Muscle of back (tissue), 11 donors: ENCODE data around the gene SUPT20HL2. TPM values are rescaled to one million over a fixed set of nuclear protein-coding genes. Genes with fewer than 3 reads are reported as not detected.
"Not testable (repeated sequence)": the region's sequence is repeated elsewhere in the genome, so short reads cannot be mapped to it uniquely, and the experiment has no call there.

ENCODE experiments used
- DNase-seq, 3 donors: peaks; one replicate each; pipeline versions ENCODE4 v3.0.0 to v3.0.0-alpha.2; 2013
- polyA plus RNA-seq, 10 donors: library from polyadenylated mRNA; unstranded; fragments of 120-200 nt; gene quantifications; one replicate each; pipeline ENCODE4 v1.2.1, GENCODE V29; 2013; ENCODE audit not compliant: insufficient read length in 10 of 10

SUPT20HL2 gene
- polyA plus RNA-seq, 10 donors: 0.07 to 0.26 (median 0.13) TPM; not detected in 1

DNA sequence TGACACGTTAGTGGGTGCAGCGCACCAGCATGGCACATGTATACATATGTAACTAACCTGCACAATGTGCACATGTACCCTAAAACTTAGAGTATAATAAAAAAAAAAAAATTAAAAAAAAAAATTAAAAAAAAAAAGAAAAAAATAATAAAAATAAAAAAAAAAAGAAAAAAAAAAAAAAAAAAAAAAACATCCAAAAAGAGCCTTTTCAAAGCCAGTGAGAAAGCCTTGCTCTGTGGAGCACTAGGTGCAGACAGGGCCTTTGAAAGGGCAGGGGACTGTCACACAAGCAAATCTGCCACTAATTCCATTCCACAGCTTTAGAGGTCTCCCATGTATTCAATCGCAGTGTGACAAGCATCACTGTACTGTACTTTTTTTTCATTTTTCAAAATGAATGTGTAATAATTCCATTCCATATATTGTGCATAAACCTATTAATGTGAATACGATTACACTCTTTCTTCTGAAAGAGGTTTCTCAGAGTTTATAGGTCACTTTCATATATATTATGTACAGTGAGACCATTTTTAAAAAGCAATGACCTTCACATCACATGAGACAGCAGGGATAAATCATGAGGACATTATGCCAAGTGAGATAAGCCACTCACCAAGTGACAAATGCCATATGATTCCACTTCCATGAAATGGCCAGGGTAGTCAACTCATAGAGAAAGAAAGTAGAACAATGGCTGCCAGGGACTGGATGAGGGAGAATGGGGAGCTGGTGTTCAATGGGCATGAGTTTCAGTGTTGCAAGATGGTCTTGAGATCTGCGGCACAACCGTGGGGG is 4.1 kb downstream of the SUPT20HL2 start:
- DNase-seq: not testable (repeated sequence)

DNA sequence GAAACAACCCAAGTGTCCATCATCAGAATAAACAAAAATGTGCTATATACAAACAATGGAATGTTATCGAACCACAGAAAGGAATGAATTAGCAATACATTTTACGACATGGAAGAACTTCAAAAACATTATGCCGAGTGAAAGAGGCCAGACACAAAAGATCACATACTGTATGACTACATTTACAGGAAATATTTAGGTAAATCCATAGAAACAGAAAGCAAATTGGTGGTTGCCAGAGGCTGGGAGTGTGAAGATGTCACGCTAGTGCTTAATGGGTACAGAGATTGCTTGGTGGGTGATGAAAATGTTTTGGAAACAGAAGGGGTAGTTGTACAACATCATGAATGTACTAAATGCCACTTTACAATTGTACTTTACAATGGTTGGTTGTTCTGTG is 5.1 kb downstream of the SUPT20HL2 start:
- not testable (repeated sequence) for DNase-seq

DNA sequence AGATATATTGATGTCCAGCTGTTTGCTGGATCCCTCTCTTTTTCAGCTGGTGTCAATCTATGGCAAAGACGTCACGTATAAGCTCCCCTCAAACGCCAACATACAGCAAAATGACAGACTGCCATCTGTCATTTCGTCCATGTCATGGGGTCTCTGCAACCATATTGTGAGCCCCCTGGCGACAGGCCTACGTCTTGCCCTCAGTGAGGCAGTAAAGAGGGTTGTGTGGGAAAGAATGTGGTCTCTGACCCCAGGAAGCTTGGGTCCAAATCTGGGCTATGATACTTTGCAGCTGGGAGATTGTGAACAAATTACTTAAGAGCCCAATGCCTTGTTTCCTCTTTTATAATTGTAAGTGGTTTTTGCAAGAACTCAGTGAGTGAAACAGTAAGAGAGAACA is 7.4 kb downstream of the SUPT20HL2 start:
- no peak for DNase-seq

DNA sequence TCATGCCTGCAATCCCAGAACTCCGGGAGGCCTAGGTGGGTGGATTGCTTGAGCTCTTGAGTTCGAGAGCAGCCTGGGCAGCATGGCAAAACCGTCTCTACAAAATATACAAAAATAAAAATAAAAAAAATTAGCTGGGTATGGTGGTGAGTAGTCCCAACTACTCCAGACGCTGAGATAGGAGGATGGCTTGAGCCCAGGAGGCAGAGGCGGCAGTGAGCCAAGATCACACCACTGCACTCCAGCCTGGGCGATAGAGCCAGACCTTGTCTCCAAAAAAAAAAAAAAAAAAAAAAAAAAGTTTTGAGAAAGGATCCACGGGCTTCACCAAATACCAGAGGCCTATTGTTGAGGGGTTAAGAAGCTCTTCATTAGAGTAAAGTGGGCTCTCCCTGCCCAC is 8.0 kb downstream of the SUPT20HL2 start:
- DNase-seq: no peak

DNA sequence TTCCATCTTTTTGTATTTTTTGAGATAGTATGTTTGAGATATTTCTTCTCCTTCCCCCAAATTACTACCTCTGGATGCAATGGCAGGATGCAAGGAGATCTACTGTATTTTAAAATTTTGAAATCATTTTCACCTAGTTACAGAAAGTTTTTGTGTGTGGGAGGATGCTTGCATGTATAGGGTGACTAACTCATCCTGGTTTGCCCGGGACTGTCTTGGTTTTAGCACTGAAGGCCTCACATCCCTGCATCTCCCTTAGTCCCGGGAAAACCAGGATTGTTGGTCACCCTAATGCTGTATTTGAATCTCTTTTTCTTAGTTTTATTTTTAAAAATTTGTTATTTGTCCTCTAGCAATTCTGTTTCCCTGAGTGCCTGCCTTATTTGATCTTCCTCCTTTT is 12.1 kb downstream of the SUPT20HL2 start:
- no peak for DNase-seq

DNA sequence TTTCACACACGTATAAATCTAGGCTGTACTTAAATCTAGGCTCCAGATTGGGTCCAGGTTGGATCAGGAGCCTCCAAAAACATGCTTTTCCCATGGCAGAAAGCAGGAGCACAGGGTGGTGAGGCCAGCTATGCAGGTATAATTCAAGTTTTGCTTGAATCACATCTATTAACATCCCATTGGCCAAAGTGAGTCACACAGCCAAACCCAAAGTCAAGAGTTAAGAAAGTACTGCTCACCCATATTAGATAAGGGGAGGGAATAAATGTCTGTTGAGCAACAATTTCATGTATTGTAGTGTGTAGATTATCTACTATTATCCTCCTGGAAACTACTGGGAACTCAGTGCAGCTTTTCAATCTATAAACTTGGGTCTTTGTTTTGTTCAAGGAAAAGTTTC is 12.8 kb downstream of the SUPT20HL2 start:
- no peak for DNase-seq

DNA sequence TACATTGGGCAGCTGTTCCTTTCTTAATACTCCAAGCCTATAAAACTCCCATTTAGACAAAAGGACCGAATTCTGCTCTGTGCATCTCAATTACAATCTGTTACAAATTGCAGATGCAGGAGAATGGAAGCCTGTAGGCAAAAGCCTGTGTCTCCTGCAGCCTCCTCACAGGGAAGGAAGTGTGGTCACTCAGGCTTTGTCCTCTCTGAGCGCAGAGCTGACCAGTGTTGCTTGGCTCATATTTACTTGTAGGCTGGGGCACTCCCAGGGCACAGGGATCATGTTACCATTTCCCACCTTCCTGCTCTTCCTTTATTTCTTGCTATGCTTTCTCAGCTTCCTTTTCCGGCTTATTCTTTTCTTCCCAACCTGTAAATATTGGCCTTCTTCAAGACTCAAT is 15.7 kb downstream of the SUPT20HL2 start:
- no peak for DNase-seq

DNA sequence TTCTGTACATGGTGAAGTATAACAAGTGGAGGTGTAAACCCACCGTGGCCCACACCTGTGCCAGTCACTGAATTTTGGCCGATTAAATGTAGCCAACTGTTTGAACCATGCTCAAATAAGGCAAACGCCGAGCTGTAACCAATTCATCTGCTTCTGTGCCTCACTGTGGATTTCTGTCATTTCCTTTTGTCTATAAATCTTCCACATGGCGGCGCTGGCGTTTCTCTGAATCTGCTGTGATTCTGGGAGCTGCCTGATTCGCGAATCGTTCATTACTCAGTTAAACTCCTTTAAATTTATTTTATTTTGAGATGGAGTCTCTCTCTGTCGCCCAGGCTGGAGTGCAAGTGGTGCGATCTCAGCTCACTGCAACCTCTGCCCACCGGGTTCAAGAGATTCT is 19.2 kb downstream of the SUPT20HL2 start:
- no peak for DNase-seq

DNA sequence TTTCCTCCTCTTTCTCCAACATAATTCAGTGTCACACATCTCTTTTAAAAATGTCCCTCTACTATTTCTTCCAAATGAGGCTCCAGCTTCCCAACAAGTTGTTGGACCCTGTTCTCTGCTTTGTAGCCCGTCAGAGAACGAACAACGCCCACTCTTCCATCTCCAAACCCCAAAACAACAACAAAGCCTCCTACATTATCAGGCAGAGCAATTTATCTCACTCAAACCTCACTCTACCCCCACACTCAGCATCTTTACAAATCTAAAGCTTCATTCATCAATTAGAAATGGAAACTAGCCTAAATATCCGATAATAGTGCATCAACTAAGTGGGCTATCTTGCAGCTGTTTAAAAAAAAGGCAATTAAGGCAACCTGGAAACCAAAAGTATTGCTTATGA is 20.5 kb downstream of the SUPT20HL2 start:
- DNase-seq: no peak

DNA sequence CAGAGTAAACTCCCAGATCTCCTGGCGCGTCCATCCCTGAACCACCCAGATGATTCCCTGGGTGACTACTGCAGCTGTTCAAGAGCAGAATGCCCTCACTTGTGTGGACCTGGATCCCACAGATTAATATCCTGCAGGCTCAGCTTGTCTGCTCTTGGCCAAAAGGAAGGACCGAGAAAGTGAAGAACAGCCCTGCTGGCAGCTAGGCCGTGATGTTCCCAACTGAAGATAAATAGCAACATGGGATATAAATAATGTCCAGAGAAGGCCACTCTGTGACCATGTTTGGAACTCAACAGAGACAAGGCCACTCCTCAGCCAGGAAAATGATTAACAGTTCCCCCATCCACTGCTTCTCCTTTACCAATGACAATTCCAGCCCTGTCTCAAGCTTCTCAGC is 21.5 kb downstream of the SUPT20HL2 start:
- DNase-seq: peak in 1 of 3 donors; percentile 48

DNA sequence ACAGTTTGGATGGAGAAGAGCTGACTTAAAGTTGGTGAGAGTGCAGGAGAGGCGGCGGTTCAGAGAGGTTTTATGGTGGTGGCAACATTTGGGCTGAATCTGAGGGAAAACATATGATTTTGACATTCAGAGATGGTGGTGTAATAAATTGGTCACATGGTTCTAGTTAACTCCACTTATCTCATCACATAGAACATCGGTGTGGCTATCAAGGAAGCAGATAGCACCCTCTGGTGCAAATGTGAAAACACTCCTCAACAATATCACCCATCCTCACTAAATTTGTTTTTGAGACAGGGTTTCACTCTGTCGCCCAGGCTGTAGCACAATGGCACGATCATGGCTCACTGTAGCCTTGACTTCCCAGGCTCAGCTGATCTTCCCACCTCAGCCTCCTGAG is 28.8 kb downstream of the SUPT20HL2 start:
- DNase-seq: no peak

DNA sequence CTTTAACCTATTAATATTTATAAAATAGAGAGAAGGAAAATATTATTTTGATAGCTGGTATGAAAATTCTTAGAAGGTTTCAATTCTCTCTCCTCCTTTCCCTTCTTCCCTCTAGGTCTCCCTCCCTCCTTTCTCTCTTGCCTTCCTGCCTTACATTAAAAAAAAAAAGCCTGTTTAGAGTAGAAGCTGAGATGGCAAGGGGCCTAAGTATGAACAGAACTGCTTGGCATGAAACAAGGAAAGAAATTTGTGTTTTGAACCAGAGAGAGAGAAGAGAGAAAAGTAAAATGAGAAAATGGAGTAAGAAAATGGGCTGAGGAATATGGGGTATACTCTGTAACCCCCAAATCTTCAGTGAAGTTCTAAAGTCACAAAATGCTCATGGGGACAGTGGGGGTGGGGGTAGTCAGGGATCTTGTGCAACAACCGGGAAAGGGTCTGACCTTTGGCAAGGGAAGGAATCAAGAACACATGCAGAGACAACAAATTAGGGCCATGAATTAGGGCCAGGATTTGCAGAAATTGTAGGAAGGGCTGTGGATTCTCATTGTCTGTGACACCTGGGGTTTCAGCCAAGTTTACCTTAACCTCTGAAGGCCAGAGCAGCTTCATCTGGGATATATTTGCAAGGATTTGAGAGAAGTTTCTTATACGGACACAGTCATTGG is 30.6 kb downstream of the SUPT20HL2 start:
- peak in 1 of 3 donors; percentile 42 for DNase-seq

DNA sequence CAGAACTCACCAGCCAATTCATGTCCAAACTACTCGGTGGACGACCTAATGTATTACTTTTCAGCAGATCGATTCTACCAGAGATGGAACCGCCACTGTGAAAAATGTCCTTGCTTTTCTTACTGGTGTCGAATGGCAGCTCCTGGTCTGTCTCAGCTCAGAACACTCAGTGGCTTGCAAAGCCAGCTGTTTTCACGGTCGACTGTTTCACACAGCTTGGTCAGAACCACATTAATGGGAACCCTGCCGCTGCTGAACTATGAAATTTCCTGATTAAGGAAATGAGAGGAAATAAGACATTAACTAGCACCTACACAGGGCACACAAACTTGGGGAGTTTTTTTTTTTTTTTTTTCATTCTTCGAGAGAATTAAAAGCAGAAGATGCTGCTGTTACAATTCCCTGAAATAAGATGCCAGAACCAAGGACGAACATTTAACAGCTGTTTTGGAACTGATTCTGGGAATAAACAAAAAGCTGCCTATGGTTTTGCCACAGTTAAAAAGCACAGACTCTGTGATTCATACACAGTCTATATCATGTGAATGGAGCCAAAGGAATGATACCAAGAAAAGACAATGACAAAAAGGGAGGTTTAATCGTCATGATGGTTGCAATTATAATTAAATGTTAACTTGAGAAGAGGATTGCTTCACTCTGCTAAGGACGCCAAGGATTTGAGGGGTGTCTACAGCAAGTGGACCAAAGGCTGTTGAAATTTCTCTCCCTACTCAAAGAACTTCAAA is 31.3 kb downstream of the SUPT20HL2 start:
- DNase-seq: peak in 2 of 3 donors; percentile 22 to 49

DNA sequence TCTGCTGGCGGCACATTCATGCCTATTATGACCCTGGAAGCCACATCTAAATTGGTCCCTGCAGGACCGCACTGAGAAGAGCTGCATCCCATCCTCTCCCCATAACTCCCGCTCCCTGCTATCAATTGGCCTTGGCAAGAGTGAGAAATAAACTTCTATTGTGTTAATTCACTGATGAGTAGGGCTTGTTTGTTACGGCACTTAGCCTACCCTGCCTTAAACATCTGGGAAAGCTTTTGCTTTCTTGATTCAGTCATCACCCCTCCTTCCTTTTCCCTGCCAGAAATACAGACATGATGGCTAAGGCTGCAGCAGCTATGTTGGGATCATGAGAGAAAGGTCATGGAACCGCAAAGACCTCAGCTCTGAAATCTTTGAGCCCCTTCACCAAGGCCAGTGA is 36.5 kb downstream of the SUPT20HL2 start:
- no peak for DNase-seq

DNA sequence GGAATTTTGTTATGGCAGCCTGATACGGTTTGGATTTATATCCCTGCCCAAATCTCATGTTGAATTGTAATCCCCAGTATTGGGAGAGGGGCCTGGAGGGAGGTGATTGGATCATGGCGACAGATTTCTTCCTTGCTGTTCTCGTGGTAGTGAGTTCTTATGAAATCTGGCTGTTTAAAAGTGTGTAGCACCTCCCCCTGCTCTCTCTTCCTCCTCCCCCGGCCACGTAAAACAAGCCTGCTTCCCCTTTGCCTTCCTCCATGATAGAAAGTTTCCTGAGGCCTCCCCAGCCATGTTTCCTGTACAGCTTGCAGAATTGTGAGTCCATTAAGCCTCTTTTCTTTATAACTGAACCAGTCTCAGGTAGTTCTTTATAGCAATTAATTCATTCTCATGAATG is 37.9 kb downstream of the SUPT20HL2 start:
- no peak for DNase-seq

DNA sequence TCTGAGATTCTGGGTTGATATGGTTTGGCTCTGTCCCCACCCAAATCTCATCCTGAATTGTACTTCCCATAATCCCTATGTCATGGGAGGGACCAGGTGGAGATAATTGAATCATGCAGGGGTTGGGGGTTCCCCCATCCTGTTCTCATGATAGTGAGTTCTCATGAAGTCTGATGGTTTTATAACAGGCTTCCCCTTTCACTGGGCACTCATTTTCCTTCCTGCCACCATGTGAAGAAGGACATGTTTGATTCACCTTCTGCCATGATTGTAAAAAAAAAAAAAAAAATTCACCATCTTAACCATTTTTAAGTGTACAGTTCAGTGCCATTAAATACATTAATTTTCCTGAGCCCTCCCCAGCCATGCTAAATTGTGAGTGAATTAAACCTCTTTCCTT is 42.6 kb downstream of the SUPT20HL2 start:
- DNase-seq: no peak

DNA sequence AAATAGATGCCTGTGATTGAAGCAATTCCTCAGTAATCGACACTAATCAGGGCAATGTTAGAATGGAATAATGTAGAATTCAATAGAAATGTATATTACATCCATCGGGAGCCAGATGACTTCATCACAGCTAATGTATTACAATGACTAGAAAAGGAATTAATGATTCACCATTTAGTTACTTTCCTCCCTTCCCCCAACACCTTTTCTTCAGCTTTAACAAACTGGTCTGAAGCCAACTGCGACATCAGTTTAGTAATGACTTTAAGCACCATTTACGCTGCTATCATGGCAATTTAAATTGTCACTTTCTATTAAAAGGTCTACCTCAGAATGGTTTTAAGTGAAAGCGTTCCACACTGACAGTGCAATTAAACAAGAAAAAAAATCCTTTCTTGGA is 45.1 kb downstream of the SUPT20HL2 start:
- DNase-seq: no peak

DNA sequence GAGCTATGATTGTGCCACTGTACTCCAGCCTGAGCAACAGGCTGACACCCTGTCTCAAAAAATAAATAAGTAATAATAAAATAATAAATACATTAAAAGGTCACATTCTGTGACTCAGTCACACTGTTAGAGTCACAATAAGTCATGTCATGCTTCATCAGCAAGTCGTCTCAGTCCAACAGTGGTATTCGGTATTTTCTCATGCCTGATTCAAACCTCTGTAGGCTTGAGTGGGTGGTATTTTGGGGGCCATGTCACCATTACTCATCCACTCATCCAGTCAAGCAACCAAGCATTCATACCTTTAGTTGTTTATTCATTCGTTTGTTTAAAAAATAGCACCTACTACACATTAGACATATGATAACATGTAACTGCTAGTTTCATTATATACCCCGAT is 46.9 kb downstream of the SUPT20HL2 start:
- DNase-seq: no peak

DNA sequence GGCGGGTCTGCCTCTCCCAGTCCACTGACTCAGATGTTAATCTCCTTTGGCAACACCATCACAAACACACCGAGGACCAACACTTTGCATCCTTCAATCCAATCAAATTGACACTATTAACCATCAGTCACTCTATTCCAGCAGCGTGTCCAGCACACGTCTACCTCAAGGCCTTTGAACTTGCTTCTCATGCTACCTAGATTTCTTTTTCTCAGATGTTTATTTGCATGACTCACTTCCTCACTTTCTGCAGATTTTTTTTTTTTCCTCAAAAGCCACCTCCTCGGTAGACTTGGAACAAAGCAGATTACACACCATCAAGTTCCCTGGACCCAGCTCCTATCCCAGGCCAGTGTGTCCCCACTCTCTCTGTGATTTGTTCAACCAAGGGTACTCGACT is 49.5 kb downstream of the SUPT20HL2 start:
- no peak for DNase-seq

DNA sequence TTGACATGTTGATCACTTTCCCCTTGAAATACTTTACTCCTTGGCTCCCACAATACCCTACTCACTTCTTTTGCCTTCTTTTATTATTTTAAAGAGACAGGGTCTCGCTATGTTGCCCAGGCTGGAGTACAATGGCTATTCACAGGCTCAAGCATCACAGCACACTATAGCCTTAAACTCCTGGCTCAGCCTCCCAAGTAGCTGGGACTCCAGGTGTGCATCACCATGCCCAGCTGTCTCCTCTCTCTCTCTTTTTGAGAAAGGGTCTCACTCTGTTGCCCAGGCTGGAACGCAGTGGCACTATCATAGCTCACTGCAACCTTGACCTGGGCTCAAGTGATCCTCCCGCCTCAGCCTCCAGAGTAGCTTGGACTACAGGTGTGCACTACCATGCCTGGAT is 51.6 kb downstream of the SUPT20HL2 start:
- DNase-seq: no peak
